ENCODE results near the gene FAM131B.

Gene FAM131B

GRCh38 chr7:143320620-143321019 is 41.9 kb downstream of the FAM131B start:
- DNase-seq: no peak

- DNase-seq: no peak
Observed at GRCh38 chr7:143318661-143319060, 43.9 kb downstream of the FAM131B start.

GRCh38 chr7:143316492-143316891 is 46.0 kb downstream of the FAM131B start:
- DNase-seq: no peak

- DNase-seq: no peak
Observed at GRCh38 chr7:143315776-143316175, 46.7 kb downstream of the FAM131B start, which contains the start of gene CLCN1. TSS of gene CLCN1 (plus strand) at chr7:143316111. CDS start at chr7:143316213, 102 bp downstream.

- no peak for DNase-seq
Observed at GRCh38 chr7:143314127-143314526, 48.4 kb downstream of the FAM131B start.

GRCh38 chr7:143308632-143309031 is 53.9 kb downstream of the FAM131B start:
- no peak for DNase-seq

- peak; percentile 63 for DNase-seq
Observed at GRCh38 chr7:143305423-143306070, 57.0 kb downstream of the FAM131B start.

GRCh38 chr7:143304938-143305337 is 57.6 kb downstream of the FAM131B start:
- no peak for DNase-seq

GRCh38 chr7:143303733-143304132 is 58.8 kb downstream of the FAM131B start:
- no peak for DNase-seq
